ENCODE measurements around the gene NPLOC4.
A peak's percentile ranks its signal among the peaks of the same experiment; 100 is the strongest.

NPLOC4 gene

GRCh38 chr17:81558941-81559806 lies 77.7 kb downstream of the NPLOC4 start:
- H3K27ac ChIP-seq: peak overlapping the region; percentile 96
- ChIA-PET POLR2A (ENCODE audit: low non-redundant PET) (no interaction called here), CTCF (interaction anchor here (0.7 kb wide), 1 partner anchor 21 kb away, joined by 3 read pairs; no protein-coding TSS in a partner anchor)
- TF ChIP-seq, protein P1, sequence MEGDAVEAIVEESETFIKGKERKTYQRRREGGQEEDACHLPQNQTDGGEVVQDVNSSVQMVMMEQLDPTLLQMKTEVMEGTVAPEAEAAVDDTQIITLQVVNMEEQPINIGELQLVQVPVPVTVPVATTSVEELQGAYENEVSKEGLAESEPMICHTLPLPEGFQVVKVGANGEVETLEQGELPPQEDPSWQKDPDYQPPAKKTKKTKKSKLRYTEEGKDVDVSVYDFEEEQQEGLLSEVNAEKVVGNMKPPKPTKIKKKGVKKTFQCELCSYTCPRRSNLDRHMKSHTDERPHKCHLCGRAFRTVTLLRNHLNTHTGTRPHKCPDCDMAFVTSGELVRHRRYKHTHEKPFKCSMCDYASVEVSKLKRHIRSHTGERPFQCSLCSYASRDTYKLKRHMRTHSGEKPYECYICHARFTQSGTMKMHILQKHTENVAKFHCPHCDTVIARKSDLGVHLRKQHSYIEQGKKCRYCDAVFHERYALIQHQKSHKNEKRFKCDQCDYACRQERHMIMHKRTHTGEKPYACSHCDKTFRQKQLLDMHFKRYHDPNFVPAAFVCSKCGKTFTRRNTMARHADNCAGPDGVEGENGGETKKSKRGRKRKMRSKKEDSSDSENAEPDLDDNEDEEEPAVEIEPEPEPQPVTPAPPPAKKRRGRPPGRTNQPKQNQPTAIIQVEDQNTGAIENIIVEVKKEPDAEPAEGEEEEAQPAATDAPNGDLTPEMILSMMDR (conservative IDR thresholded peaks at IDR 0.05; ENCODE audit: low read depth): no peak
- no peak for DNase-seq (ENCODE audit: low spot score)

- POLR2A ChIA-PET (ENCODE audit: low non-redundant PET): no interaction called here
- TF ChIP-seq, protein P1 (conservative IDR thresholded peaks at IDR 0.05; ENCODE audit: low read depth): no peak
- DNase-seq (ENCODE audit: low spot score): no peak
- H3K27ac ChIP-seq: peak overlapping the region; percentile 96
- CTCF ChIA-PET: no interaction called here
Measured at GRCh38 chr17:81558115-81558468, 78.8 kb downstream of the NPLOC4 start.

- peak overlapping the region; percentile 96 for H3K27ac ChIP-seq
- TF ChIP-seq, protein P1 (conservative IDR thresholded peaks at IDR 0.05; ENCODE audit: low read depth): no peak
- POLR2A ChIA-PET (ENCODE audit: low non-redundant PET): no interaction called here
- CTCF ChIA-PET: interaction anchor here (0.7 to 1.1 kb wide), 2 partner anchors 12 to 37 kb away, joined by 3 to 4 read pairs; no protein-coding TSS in a partner anchor
- no peak for DNase-seq (ENCODE audit: low spot score)
Measured at GRCh38 chr17:81557276-81558114, 79.4 kb downstream of the NPLOC4 start.

DNA sequence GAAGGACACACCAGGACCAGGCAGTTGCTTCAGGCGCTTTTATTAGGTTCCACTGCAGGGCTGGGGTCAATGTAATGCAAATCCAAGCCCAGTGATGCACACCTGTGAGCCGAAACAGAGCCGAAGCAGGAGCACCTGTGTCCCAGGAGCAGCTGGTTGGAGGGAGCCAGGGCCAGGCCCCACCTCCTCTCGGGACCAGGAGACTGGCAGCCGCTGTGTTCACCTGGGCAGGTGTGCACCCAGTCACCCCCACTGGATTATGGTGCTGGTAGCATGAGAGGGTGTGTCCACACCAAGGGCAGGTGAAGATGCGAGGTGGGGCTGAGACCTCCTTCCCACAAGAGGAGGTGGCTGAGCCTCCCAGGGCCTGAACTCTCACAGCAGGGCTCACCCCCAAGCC lies 80.0 kb downstream of the NPLOC4 start:
- ChIA-PET POLR2A (ENCODE audit: low non-redundant PET) (no interaction called here), CTCF (interaction anchor here (0.7 to 1.1 kb wide), 3 partner anchors 12 to 44 kb away, joined by 3 to 4 read pairs (median 3); no protein-coding TSS in a partner anchor)
- peak overlapping the region; percentile 96 for H3K27ac ChIP-seq
- DNase-seq (ENCODE audit: low spot score): no peak
- TF ChIP-seq, protein P1 (conservative IDR thresholded peaks at IDR 0.05; ENCODE audit: low read depth): no peak

GRCh38 chr17:81556175-81556691 lies 80.7 kb downstream of the NPLOC4 start:
- DNase-seq (ENCODE audit: low spot score): no peak
- POLR2A ChIA-PET (ENCODE audit: low non-redundant PET): no interaction called here

More at GRCh38 chr17:81556175-81556691, 80.7 kb downstream of the NPLOC4 start:
- TF ChIP-seq, protein P1 (conservative IDR thresholded peaks at IDR 0.05; ENCODE audit: low read depth): no peak
- CTCF ChIA-PET: interaction anchor here (0.6 to 1.1 kb wide), 4 partner anchors 11 to 100 kb away, joined by 3 to 4 read pairs (median 3); no protein-coding TSS in a partner anchor
- H3K27ac ChIP-seq: peak overlapping the region; percentile 96
